Occipital lobe (tissue), 2 donors: ENCODE results near the gene CACNA1A. TPM values are rescaled to one million over a fixed set of nuclear protein-coding genes. Genes with fewer than 3 reads are reported as not detected.

Experiments used
- DNase-seq: peaks from one replicate; lab custom pipeline; 2025; lab: John Stamatoyannopoulos, UW
- total RNA-seq: library from RNA; depleted of rRNA; stranded (reverse); fragments of >200 nt; gene quantifications from one replicate; pipeline ENCODE4 v1.2.3, GENCODE V29; 2014

CACNA1A gene
- total RNA-seq, 1 donor from 2014 or later = 31.4 TPM

GRCh38 chr19:13238891-13239534 is 267.3 kb downstream of the CACNA1A start:
- no peak for DNase-seq

GRCh38 chr19:13234518-13234917 is 271.8 kb downstream of the CACNA1A start:
- DNase-seq = no peak

- no peak for DNase-seq
Observed at GRCh38 chr19:13231663-13232062, 274.6 kb downstream of the CACNA1A start.

- DNase-seq = no peak
Observed at GRCh38 chr19:13229246-13229645, 277.0 kb downstream of the CACNA1A start.

GRCh38 chr19:13228561-13228960 is 277.7 kb downstream of the CACNA1A start:
- DNase-seq = no peak

- no peak for DNase-seq
Observed at GRCh38 chr19:13226983-13227382, 279.3 kb downstream of the CACNA1A start.

- no peak for DNase-seq
Observed at GRCh38 chr19:13225973-13226865, 280.1 kb downstream of the CACNA1A start.

GRCh38 chr19:13225085-13225484 is 281.2 kb downstream of the CACNA1A start:
- DNase-seq = no peak

GRCh38 chr19:13220847-13221246 is 285.4 kb downstream of the CACNA1A start:
- DNase-seq = no peak

GRCh38 chr19:13215572-13216380 is 290.5 kb downstream of the CACNA1A start:
- no peak for DNase-seq

GRCh38 chr19:13214036-13214730 is 292.1 kb downstream of the CACNA1A start:
- DNase-seq = no peak

GRCh38 chr19:13212759-13213330 is 293.4 kb downstream of the CACNA1A start:
- DNase-seq = no peak

GRCh38 chr19:13211426-13212308 is 294.6 kb downstream of the CACNA1A start:
- no peak for DNase-seq

GRCh38 chr19:13210941-13211340 is 295.3 kb downstream of the CACNA1A start:
- DNase-seq = no peak

GRCh38 chr19:13210339-13210775 is 295.9 kb downstream of the CACNA1A start:
- no peak for DNase-seq

GRCh38 chr19:13209484-13210338 is 296.6 kb downstream of the CACNA1A start:
- no peak for DNase-seq

GRCh38 chr19:13208672-13209483 is 297.4 kb downstream of the CACNA1A start:
- DNase-seq = no peak
